Lower leg skin (tissue), 3 donors: ENCODE results near the gene FLT3.

Experiments
- CTCF ChIP-seq, 3 donors: fragments of 450-650 bp; IDR thresholded peaks; one replicate each; pipeline ENCODE4 v1.5.1; 2016; ENCODE audit warnings: antibody characterized with exemption in 3 of 3, mild to moderate bottlenecking in 3 of 3, moderate library complexity in 2 of 3
- POLR2A ChIP-seq, 2 donors: fragments of 450-650 bp; IDR thresholded peaks; one replicate each; pipeline ENCODE4 v1.6.1; 2016 to 2017; ENCODE audit warnings: antibody characterized with exemption in 2 of 2, mild to moderate bottlenecking in 1 of 2, moderate library complexity in 1 of 2

DNA sequence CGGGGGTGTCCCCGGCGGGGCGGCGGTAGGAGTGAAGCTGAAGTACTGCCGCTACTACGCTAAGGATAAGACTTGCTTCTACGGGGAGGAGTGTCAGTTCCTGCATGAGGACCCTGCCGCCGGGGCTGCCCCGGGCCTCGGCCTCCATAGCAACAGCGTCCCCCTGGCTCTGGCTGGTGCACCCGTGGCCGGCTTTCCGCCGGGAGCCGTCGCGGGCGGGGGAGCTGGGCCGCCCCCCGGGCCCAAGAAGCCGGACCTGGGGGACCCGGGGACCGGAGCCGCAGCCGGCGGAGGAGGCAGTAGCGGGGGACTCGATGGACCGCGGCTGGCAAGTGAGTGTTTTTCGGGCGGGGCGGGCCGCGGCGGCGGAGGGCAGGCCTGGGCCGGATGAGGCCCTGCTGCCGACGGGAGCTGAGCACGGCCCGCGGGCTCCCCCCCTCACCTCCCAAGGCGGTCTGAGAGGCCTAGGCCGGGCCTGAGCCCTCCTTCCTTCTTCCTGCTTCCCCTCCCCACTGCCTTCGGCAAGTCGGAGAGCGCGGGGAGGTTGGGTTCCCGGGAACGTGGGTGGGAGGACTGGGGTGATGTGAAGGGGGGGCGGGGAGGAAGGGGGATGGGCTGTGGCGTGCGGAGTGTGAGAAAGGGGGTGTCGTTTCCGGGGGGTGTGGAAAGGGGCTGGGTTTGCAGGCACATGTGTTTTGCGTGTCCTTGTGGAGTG is 38.5 kb upstream of the FLT3 start:
- TF ChIP-seq CTCF (IDR thresholded peaks at IDR 0.05): no peak
- TF ChIP-seq POLR2A (IDR thresholded peaks at IDR 0.05): no peak
